Pancreas (tissue), 10 donors: ENCODE data around the gene GPX6. TPM values are rescaled to one million over a fixed set of nuclear protein-coding genes. Genes with fewer than 3 reads are reported as not detected.

ENCODE experiments used
- ATAC-seq, 4 donors: fragments of 200-7000 bp; cut with Tn5 transposase; one replicate each; pipeline versions ENCODE4 v1.8.0 to v1.9.1; 2020; ENCODE audit warnings: mild to moderate bottlenecking in 4 of 4, moderate library complexity in 4 of 4
- DNase-seq, 6 donors: peaks; one replicate each; pipeline ENCODE4 v3.0.0-alpha.2; 2020
- FAIRE-seq: peaks from 2 replicates; lab custom pipeline; 2012; peaks lifted over from hg19 to GRCh38; lab: Jason Lieb, UNC
- H3K27ac ChIP-seq, 4 donors: fragments of 200-600 bp; sonication (generic); 1 replicate in 3 of 4; 2 replicates in 1 of 4; pipeline versions ENCODE4 v1.5.0 to v1.8.0; 2020
- H3K27me3 ChIP-seq, 4 donors: fragments of 200-600 bp; one replicate each; pipeline ENCODE4 v1.8.0; 2021
- H3K36me3 ChIP-seq, 3 donors: fragments of 200-600 bp; sonication (generic) in 1 of 3; one replicate each; pipeline versions ENCODE4 v1.5.0 to v1.8.0; 2020 to 2021
- H3K4me1 ChIP-seq, 3 donors: fragments of 200-600 bp; one replicate each; pipeline ENCODE4 v1.8.0; 2021
- H3K4me3 ChIP-seq, 4 donors: fragments of 200-600 bp; sonication (generic) in 2 of 4; one replicate each; pipeline versions ENCODE4 v1.5.0 to v1.8.0; 2020 to 2021
- H3K9me3 ChIP-seq, 4 donors: fragments of 200-600 bp; one replicate each; pipeline ENCODE4 v1.8.0; 2021
- WGBS, 2 donors: extraction: QIAGEN DNeasy Blood & Tissue Kit; methylation state at CpG; one replicate each; pipeline ENCODE4 v1.1.7; 2013; 5-methylcytosine and 5-hydroxymethylcytosine counted together
- intact Hi-C, 3 donors: fragments of 100-400 bp; cut with DNase I; formaldehyde crosslinking; loops; one replicate each; pipeline versions ENCODE4 v1.11.1 to v1.14.2; 2022
- polyA plus RNA-seq, 2 donors: library from polyadenylated mRNA; stranded (reverse); fragments of 200-250 nt; gene quantifications; one replicate each; pipeline ENCODE4 v1.2.3, GENCODE V29; 2013
- total RNA-seq, 6 donors: library from RNA; stranded (reverse); fragmentation: NEBNext Ultra II Directional in 4 of 6; extraction: Animal tissue kit (Norgen Biotek cat#: 25700) in 4 of 6; gene quantifications; one replicate each; pipeline versions ENCODE4 v1.2.1 to v1.2.4, GENCODE V29; 2021 to 2023
- TF ChIP-seq, protein P1 (sequence below), 4 donors: fragments of 200-600 bp; sonication (generic) in 3 of 4; IDR thresholded peaks; one replicate each; pipeline versions ENCODE4 v1.5.0 to v1.8.0; 2021; ENCODE audit warnings: antibody characterized with exemption in 4 of 4
- donor health status: healthy with polysubstance abuse.
- donor health status: DM: no; HTN: no; CAD: no; lungs with moderate emphysema.
- donor health status: DM: no; HTN: no; CAD: no.
- donor health status: control.
- donor health status: control.
- donor health status: Bipolar disorder and iron deficiency.
- donor health status: DM: yes; HTN: yes; CAD: no.
- donor health status: DM: no; HTN: no; CAD: no.
- donor health status: DM: no; HTN: no; CAD: no.
- donor health status: DM: yes; HTN: yes; CAD: no.

GPX6 gene
- total and polyA plus RNA-seq, 8 donors, result not detected

DNA sequence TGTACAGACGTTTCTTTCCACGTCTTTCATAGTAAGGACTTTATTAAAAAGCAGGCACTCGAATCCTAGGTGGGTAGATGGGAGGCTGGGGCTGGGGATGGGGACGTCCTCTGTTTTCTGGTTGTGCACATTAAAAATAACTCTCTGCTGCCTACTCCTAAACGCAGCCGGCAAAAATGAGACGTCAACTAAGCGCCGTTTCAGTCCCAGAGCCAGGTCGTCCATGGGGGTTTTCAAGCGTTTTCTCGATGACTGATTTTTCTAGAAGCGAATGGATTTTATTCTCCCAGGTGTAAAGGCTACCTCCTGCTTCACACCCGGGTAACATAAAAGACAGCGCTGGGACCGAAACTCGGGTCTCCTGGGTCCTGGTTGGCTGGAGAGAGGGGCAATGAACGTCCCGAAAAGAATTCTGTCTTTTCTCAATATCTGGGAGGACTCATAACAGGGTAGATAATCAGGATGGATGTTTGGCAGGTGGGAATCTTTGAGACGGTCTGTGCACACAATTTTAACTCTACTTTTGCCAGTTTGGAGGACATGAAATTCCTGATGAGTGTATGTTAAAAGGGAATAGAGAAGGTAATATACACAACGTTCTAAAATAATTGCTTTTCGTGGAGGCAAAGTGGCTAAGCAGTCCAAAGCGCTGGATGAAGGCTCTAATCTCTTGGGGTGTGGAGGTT, 25.2 kb downstream of the GPX6 start:
- Histone ChIP-seq H3K4me3 (peak overlapping the region in 2 of 4 donors; percentile 17 to 30), H3K36me3 (no peaks in the 10 kb centered on the region), H3K27ac (no peak overlapping the region), H3K27me3 (peaks cover 0 to 47% (median 0%) of the 10 kb centered on the region in 4 donors), H3K4me1 (no peaks in the 10 kb centered on the region), H3K9me3 (no peaks in the 10 kb centered on the region)
- TF ChIP-seq, protein P1, sequence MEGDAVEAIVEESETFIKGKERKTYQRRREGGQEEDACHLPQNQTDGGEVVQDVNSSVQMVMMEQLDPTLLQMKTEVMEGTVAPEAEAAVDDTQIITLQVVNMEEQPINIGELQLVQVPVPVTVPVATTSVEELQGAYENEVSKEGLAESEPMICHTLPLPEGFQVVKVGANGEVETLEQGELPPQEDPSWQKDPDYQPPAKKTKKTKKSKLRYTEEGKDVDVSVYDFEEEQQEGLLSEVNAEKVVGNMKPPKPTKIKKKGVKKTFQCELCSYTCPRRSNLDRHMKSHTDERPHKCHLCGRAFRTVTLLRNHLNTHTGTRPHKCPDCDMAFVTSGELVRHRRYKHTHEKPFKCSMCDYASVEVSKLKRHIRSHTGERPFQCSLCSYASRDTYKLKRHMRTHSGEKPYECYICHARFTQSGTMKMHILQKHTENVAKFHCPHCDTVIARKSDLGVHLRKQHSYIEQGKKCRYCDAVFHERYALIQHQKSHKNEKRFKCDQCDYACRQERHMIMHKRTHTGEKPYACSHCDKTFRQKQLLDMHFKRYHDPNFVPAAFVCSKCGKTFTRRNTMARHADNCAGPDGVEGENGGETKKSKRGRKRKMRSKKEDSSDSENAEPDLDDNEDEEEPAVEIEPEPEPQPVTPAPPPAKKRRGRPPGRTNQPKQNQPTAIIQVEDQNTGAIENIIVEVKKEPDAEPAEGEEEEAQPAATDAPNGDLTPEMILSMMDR (IDR thresholded peaks at IDR 0.05), result no peak
- ATAC-seq (peak in 2 of 4 donors; percentile 30 to 56), DNase-seq (no peak), FAIRE-seq (no peak)
- 12 to 13% methylated on average over 23 of the region's 23 CpGs for WGBS, 2 donors
- intact Hi-C loops, result no loop called here

DNA sequence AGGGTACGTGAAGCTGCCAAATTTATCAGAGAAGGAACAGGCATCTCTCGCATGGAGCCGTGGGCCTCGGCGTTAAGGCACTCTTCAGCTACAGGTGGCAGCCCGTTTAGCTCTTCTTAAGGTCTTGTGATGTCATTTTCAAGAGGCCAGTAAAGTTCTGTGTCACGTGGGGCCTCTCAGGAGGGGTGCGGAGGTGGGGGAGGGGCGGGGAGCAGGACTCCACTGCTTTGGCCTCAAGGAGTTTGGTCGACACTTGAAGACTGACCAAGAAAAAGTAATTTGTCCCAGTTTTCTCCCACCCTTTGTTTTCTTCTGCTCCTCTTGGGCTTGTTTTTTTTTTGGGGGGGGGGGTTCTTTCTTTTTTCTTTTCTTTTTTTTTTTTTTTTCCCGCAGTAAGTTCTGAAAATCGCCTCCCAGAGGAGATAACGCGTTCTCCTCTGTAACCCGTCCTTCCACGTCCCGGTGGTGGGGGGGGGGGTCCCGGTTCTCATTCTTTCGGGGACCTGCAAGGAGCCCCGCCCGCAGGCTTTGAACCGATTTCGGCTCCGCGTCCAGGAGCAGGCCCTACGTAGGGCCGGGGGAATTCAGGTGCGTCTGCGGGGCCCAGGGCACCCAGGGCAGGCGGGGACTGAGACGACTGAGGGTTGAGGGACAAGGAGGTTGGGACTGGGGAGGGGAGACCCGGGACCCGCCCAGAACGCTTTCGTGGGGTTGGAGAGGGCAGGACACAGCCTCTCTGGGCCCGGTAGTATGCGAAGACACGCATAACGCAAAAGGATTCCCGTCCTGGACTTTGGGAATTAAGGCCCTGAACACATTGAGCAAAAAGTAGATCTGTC, 26.0 kb downstream of the GPX6 start:
- no peaks in the 10 kb centered on the region for H3K4me1 ChIP-seq
- DNase-seq, result peak in 4 of 6 donors; percentile 26 to 57 (median 43)
- no peak for FAIRE-seq
- peak in 3 of 4 donors; percentile 43 to 87 (median 51) for ATAC-seq
- H3K27me3 ChIP-seq, result peaks cover 0 to 44% (median 0%) of the 10 kb centered on the region in 4 donors
- H3K9me3 ChIP-seq, result no peaks in the 10 kb centered on the region
- no peak overlapping the region for H3K27ac ChIP-seq
- peak overlapping the region in 2 of 4 donors; percentile 17 to 30 for H3K4me3 ChIP-seq
- intact Hi-C loops, result no loop called here
- H3K36me3 ChIP-seq, result no peaks in the 10 kb centered on the region
- WGBS, 2 donors, result 10 to 12% methylated on average over 40 of the region's 40 CpGs
- TF ChIP-seq, protein P1 (IDR thresholded peaks at IDR 0.05), result no peak

DNA sequence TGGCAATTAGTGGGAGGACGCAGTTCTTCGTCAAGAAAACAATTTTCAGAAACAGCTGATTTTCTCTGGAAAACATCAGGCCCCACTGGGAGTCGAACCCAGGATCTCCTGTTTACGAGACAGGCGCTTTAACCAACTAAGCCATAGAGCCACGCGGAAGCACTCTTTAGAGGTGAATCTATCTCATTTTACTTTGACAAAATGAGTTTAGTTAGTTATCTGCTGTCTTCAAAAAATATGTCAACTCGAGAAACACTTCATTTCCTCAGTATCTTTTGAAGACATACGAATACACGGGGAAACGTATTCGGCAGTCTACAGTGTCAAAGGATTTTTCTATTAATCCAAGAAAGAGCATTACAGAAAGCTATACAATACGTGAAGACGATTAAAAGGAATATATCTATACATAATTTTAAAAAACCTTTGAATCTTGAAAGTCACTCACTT, 26.7 kb downstream of the GPX6 start:
- ATAC-seq (no peak), FAIRE-seq (no peak), DNase-seq (no peak)
- H3K27ac ChIP-seq, result no peak overlapping the region
- WGBS, 2 donors, result 46 to 50% methylated on average over 14 of the region's 14 CpGs
- no peaks in the 10 kb centered on the region for H3K4me1 ChIP-seq
- TF ChIP-seq, protein P1 (IDR thresholded peaks at IDR 0.05), result no peak
- no peaks in the 10 kb centered on the region for H3K36me3 ChIP-seq
- H3K27me3 ChIP-seq, result peaks cover 0 to 41% (median 0%) of the 10 kb centered on the region in 4 donors
- no peaks in the 10 kb centered on the region for H3K9me3 ChIP-seq
- intact Hi-C loops, result no loop called here
- no peak overlapping the region for H3K4me3 ChIP-seq

DNA sequence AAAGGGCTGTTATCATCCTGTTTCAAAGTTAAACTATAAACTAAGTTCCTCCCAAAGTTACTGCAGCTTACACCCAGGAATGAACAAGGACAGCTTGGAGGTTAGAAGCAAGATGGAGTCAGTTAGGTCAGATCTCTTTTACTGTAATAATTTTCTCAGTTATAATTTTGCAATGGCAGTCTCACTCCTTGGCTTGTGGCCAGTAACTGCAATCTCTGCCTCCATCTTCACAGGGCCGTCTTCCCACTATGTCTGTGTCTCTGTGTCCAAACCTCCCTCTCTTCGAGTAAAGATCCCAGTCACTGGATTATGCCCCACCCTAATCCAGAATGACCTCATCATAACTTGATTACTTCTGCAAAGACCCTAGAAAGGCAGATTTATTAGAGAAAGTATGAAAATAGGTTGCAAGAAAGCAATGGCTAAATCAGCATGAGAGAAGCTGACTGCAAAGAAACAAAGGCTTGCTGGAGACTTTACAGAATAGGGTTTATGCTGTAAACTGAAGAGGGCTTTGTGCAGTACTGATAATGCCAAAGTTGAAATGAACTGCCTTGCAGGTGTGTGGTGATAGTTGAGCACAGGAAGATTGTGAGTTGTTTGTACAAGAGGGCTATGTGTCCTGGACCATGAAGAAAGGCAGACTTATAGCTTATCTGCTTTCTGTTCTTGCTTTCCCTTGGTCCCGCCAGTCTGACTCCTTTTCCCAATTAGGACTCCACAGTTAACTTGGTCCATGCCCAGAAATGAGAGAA, 28.4 kb downstream of the GPX6 start:
- no peak for FAIRE-seq
- ATAC-seq, result no peak
- Histone ChIP-seq H3K36me3 (no peaks in the 10 kb centered on the region), H3K4me3 (no peak overlapping the region), H3K9me3 (no peaks in the 10 kb centered on the region), H3K27me3 (peaks cover 0 to 37% (median 0%) of the 10 kb centered on the region in 4 donors), H3K4me1 (no peaks in the 10 kb centered on the region), H3K27ac (no peak overlapping the region)
- TF ChIP-seq, protein P1 (IDR thresholded peaks at IDR 0.05), result no peak
- intact Hi-C loops, result no loop called here
- DNase-seq, result no peak
- WGBS, 2 donors, result 50 to 57% methylated on average over 3 of the region's 3 CpGs
